Heart left ventricle (tissue), 16 donors: ENCODE measurements around the gene PPP1R9A. TPM values are rescaled to one million over a fixed set of nuclear protein-coding genes. Genes with fewer than 3 reads are reported as not detected.

Source experiments
- ATAC-seq, 4 donors: fragments of 200-7000 bp; cut with Tn5 transposase; one replicate each; pipeline ENCODE4 v1.9.1; 2020 to 2022; ENCODE audit warnings: moderate library complexity in 4 of 4, mild to moderate bottlenecking in 3 of 4, moderate number of reproducible peaks in 1 of 4
- DNase-seq, 5 donors: peaks; one replicate each; pipeline ENCODE4 v3.0.0-alpha.2; 2020
- H3K27ac ChIP-seq, 12 donors: fragments of 200-600 bp; sonication (generic) in 4 of 12; one replicate each; pipeline versions ENCODE4 v1.5.0 to v1.8.0; 2016 to 2022; ENCODE audit warnings: mild to moderate bottlenecking in 2 of 12
- H3K27me3 ChIP-seq, 9 donors: fragments of 200-600 bp; sonication (generic) in 2 of 9; one replicate each; pipeline versions ENCODE4 v1.5.1 to v1.8.0; 2016 to 2022; ENCODE audit warnings: mild to moderate bottlenecking in 3 of 9
- H3K36me3 ChIP-seq, 9 donors: fragments of 200-600 bp; sonication (generic) in 2 of 9; one replicate each; pipeline versions ENCODE4 v1.5.0 to v1.8.0; 2018 to 2022; ENCODE audit warnings: mild to moderate bottlenecking in 2 of 9
- H3K4me1 ChIP-seq, 12 donors: fragments of 200-600 bp; sonication (generic) in 4 of 12; one replicate each; pipeline versions ENCODE4 v1.5.0 to v1.8.0; 2016 to 2022; ENCODE audit warnings: mild to moderate bottlenecking in 3 of 12
- H3K4me3 ChIP-seq, 12 donors: fragments of 200-600 bp; sonication (generic) in 4 of 12; one replicate each; pipeline versions ENCODE4 v1.5.0 to v1.8.0; 2017 to 2022; ENCODE audit warnings: mild to moderate bottlenecking in 9 of 12, moderate library complexity in 4 of 12
- H3K9me3 ChIP-seq, 12 donors: fragments of 200-600 bp; sonication (generic) in 4 of 12; one replicate each; pipeline versions ENCODE4 v1.5.0 to v1.8.0; 2016 to 2022; ENCODE audit warnings: mild to moderate bottlenecking in 1 of 12
- CTCF ChIP-seq, 12 donors: fragments of 200-600 bp; sonication (generic) in 4 of 12; IDR thresholded peaks; one replicate each; pipeline versions ENCODE4 v1.5.0 to v1.8.0; 2018 to 2022; ENCODE audit warnings: antibody characterized with exemption in 12 of 12, mild to moderate bottlenecking in 5 of 12
- POLR2A ChIP-seq, 2 donors: fragments of 450-650 bp; IDR thresholded peaks; one replicate each; pipeline ENCODE4 v1.6.1; 2017; ENCODE audit warnings: antibody characterized with exemption in 2 of 2, mild to moderate bottlenecking in 2 of 2, moderate library complexity in 2 of 2
- WGBS, 4 donors: extraction: QIAGEN DNeasy Blood & Tissue Kit in 2 of 4; methylation state at CpG; one replicate each; pipeline versions ENCODE4 v1.1.5 to v1.1.7; 2013 to 2018; 5-methylcytosine and 5-hydroxymethylcytosine counted together
- intact Hi-C, 10 donors: fragments of 100-400 bp; cut with DNase I; formaldehyde crosslinking; loops; one replicate each; pipeline versions ENCODE4 v1.11.1 to v1.14.2; 2022
- polyA plus RNA-seq, 2 donors: library from polyadenylated mRNA; stranded (reverse); fragments of 200-250 nt; gene quantifications; one replicate each; pipeline ENCODE4 v1.2.3, GENCODE V29; 2013
- total RNA-seq, 9 donors: library from RNA; depleted of rRNA in 2 of 9; stranded (reverse); fragments of >200 nt in 2 of 9; fragmentation: NEBNext Ultra II Directional in 3 of 9; extraction: Animal tissue kit (Norgen Biotek cat#: 25700) in 3 of 9; gene quantifications; one replicate each; pipeline versions ENCODE4 v1.1.0 to v1.2.4, GENCODE V29; 2016 to 2023
- donor health status: ischemic (EF 13 %, LVEDD 7.1; RV severe dilation, severe dysfunction).
- donor health status: healthy with polysubstance abuse.
- donor health status: DM: no; HTN: yes; CAD: no.
- donor health status: DM: no; HTN: no; CAD: no.
- donor health status: ischemic (EF 25% LVEDD 6.9; RV normal size, moderate dysfunction).
- donor health status: ischemic (EF 25% LVEDD 5.7; RV mildly dilated, moderate dysfunction).
- donor health status: healthy.
- donor health status: DM: yes; HTN: yes; CAD: no.
- donor health status: ischemic (EF 35%, LVEDD 5.7; RV mildly dilated, moderate dysfunction).
- donor health status: nonischemic (EF 11% LVEDD 7.7; RV severe dilation, severe dysfunction).
- donor health status: DM: yes; HTN: yes; CAD: no.
- donor health status: PGD.
- donor health status: ischemic (EF 29% LVEDD 5.4; RV normal size, mild dysfunction).
- donor health status: nonischemic (EF 23%, LVEDD 6.1; RV moderate dilation, normal function).

PPP1R9A gene
- total and polyA plus RNA-seq, 11 donors = 3.6 to 42.8 (median 30.0) TPM

GRCh38 chr7:95265634-95266033, 358.2 kb downstream of the PPP1R9A start:
- Histone ChIP-seq H3K4me3 (no peak overlapping the region), H3K27ac (no peak overlapping the region), H3K9me3 (no peaks in the 10 kb centered on the region), H3K27me3 (no peaks in the 10 kb centered on the region), H3K4me1 (no peaks in the 10 kb centered on the region), H3K36me3 (peaks cover 0 to 13% (median 0%) of the 10 kb centered on the region in 9 donors)
- intact Hi-C loops = loop anchor here in 1 of 10 donors (10.0 kb wide), 1 partner anchor 209 kb away; no protein-coding TSS in a partner anchor
- 90 to 98% (median 94%) methylated on average over 2 of the region's 2 CpGs for WGBS, 4 donors
- DNase-seq (no peak), ATAC-seq (no peak)
- TF ChIP-seq CTCF (IDR thresholded peaks at IDR 0.05) (no peak), POLR2A (IDR thresholded peaks at IDR 0.05) (no peak)

GRCh38 chr7:95267754-95268153, 360.4 kb downstream of the PPP1R9A start:
- TF ChIP-seq CTCF (IDR thresholded peaks at IDR 0.05) = no peak
- no peak for TF ChIP-seq POLR2A (IDR thresholded peaks at IDR 0.05)
- WGBS, 4 donors = 86 to 92% (median 89%) methylated on average over 2 of the region's 2 CpGs
- intact Hi-C loops = loop anchor here in 1 of 10 donors (10.0 kb wide), 1 partner anchor 207 kb away; no protein-coding TSS in a partner anchor
- H3K4me1 ChIP-seq = no peaks in the 10 kb centered on the region
- DNase-seq = no peak
- H3K4me3 ChIP-seq = no peak overlapping the region
- H3K36me3 ChIP-seq = peaks cover 0 to 13% (median 0%) of the 10 kb centered on the region in 9 donors
- no peak for ATAC-seq
- no peak overlapping the region for H3K27ac ChIP-seq
- H3K9me3 ChIP-seq = no peaks in the 10 kb centered on the region
- no peaks in the 10 kb centered on the region for H3K27me3 ChIP-seq

- ATAC-seq (no peak), DNase-seq (no peak)
- TF ChIP-seq CTCF (IDR thresholded peaks at IDR 0.05) (no peak), POLR2A (IDR thresholded peaks at IDR 0.05) (no peak)
- intact Hi-C loops = loop anchor here in 1 of 10 donors (10.0 kb wide), 1 partner anchor 205 kb away; no protein-coding TSS in a partner anchor
- Histone ChIP-seq H3K27me3 (no peaks in the 10 kb centered on the region), H3K9me3 (no peaks in the 10 kb centered on the region), H3K36me3 (peaks cover 0 to 25% (median 0%) of the 10 kb centered on the region in 9 donors), H3K4me3 (no peak overlapping the region), H3K4me1 (no peaks in the 10 kb centered on the region), H3K27ac (no peak overlapping the region)
- WGBS, 4 donors = 87 to 96% (median 93%) methylated on average over 5 of the region's 5 CpGs
These were observed 362.2 kb downstream of the PPP1R9A start for GRCh38 chr7:95269640-95270039.

- peaks cover 0 to 18% (median 0%) of the 10 kb centered on the region in 9 donors for H3K36me3 ChIP-seq
- no peaks in the 10 kb centered on the region for H3K27me3 ChIP-seq
- H3K27ac ChIP-seq = no peak overlapping the region
- TF ChIP-seq CTCF (IDR thresholded peaks at IDR 0.05) (no peak), POLR2A (IDR thresholded peaks at IDR 0.05) (no peak)
- no peak overlapping the region for H3K4me3 ChIP-seq
- intact Hi-C loops = no loop called here
- no peaks in the 10 kb centered on the region for H3K4me1 ChIP-seq
- DNase-seq (no peak), ATAC-seq (no peak)
- no peaks in the 10 kb centered on the region for H3K9me3 ChIP-seq
- WGBS, 4 donors = 63 to 93% (median 91%) methylated on average over 2 of the region's 2 CpGs
These were observed 368.7 kb downstream of the PPP1R9A start for GRCh38 chr7:95276114-95276513.
